ENCODE data around the gene LDLRAD4.
A peak's percentile ranks its signal among the peaks of the same experiment; 100 is the strongest.

LDLRAD4 gene

DNA sequence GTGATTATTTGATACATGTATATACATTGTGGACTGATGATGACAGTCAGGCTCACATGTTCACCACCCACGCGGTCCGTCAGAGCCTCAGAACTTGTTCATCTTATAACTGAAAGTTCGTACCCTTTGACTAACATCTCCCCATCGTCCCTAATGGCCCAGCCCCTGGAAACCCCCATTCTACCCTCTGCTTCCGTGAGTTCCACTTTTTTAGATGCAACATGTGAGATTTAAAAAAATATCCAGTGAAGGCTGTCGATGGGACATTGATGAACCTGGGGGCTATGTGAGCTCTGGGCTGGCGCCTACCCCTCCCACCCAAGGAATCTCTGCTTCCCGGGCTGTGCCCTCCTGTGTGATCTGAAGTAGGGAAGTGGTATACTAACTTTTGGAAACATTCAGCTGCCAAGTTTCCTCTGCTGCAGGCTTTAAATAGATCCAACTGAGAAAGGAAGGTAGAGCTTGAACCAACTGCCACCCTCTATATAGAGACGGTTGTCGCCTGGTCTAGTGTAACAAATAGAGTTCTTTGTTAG lies 344.0 kb downstream of the LDLRAD4 start:
- no peak for DNase-seq
- H3K27me3 ChIP-seq, result no peaks in the 10 kb centered on the region
- no peaks in the 10 kb centered on the region for H3K9me3 ChIP-seq
- H3K4me1 ChIP-seq, result peaks cover 0 to 44% (median 25%) of the 10 kb centered on the region in 4 donors
- no peaks in the 10 kb centered on the region for H3K36me3 ChIP-seq
- H3K4me3 ChIP-seq, result no peak overlapping the region
- intact Hi-C loops (cut with DNase I; ENCODE audit: low total_unique reads), result no loop called here
- no peak overlapping the region for H3K27ac ChIP-seq
- TF ChIP-seq, protein P1, sequence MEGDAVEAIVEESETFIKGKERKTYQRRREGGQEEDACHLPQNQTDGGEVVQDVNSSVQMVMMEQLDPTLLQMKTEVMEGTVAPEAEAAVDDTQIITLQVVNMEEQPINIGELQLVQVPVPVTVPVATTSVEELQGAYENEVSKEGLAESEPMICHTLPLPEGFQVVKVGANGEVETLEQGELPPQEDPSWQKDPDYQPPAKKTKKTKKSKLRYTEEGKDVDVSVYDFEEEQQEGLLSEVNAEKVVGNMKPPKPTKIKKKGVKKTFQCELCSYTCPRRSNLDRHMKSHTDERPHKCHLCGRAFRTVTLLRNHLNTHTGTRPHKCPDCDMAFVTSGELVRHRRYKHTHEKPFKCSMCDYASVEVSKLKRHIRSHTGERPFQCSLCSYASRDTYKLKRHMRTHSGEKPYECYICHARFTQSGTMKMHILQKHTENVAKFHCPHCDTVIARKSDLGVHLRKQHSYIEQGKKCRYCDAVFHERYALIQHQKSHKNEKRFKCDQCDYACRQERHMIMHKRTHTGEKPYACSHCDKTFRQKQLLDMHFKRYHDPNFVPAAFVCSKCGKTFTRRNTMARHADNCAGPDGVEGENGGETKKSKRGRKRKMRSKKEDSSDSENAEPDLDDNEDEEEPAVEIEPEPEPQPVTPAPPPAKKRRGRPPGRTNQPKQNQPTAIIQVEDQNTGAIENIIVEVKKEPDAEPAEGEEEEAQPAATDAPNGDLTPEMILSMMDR (IDR thresholded peaks at IDR 0.05), result no peak

DNA sequence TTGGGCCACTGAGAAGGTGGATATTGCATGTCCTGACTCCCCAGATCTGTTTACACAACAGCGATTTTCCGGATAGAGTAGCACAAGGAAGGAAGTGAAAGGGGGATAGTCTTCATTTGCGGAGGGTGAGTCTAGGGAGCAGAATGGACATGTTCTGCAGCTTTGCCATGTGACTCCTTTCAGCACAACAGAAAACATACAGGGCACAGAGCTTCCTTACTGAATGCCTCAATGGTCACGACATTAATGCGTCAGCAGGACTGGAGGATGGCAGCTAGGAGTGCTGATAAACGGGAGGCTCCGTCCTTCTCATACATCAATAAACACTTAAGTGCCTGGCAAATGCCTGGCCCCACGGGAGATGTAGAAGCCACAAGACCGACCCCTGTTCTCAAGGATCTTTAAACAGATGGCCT lies 344.8 kb downstream of the LDLRAD4 start:
- Histone ChIP-seq H3K27ac (no peak overlapping the region), H3K27me3 (no peaks in the 10 kb centered on the region), H3K4me1 (peaks cover 0 to 35% (median 19%) of the 10 kb centered on the region in 4 donors), H3K4me3 (no peak overlapping the region), H3K36me3 (no peaks in the 10 kb centered on the region), H3K9me3 (no peaks in the 10 kb centered on the region)
- TF ChIP-seq, protein P1 (IDR thresholded peaks at IDR 0.05), result no peak
- DNase-seq, result peak; percentile 66 to 68
- intact Hi-C loops (cut with DNase I; ENCODE audit: low total_unique reads), result no loop called here

DNA sequence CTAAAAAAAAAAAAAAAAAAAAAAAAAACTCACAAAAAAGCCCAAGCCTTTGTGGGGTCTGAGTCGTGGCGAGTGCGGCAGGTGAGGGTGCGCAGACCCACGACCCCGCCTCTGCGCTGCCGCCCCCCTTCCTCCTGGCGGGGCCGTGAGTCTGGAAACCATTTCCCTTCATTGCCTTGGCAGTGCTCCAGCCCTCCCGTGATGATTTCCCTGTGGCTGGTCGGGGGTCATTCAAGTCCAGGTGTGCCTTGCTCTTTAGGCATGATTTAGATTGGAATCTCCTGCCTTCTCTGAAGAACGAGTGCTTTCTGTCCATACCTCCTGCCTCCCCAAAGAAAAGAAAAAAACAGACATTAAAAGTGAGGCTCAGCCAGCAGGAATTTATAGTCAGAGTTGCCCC lies 346.0 kb downstream of the LDLRAD4 start:
- Histone ChIP-seq H3K4me1 (peaks cover 0 to 35% (median 19%) of the 10 kb centered on the region in 4 donors), H3K36me3 (no peaks in the 10 kb centered on the region), H3K4me3 (no peak overlapping the region), H3K9me3 (no peaks in the 10 kb centered on the region), H3K27me3 (no peaks in the 10 kb centered on the region), H3K27ac (no peak overlapping the region)
- TF ChIP-seq, protein P1 (IDR thresholded peaks at IDR 0.05), result no peak
- peak; percentile 51 to 70 for DNase-seq
- intact Hi-C loops (cut with DNase I; ENCODE audit: low total_unique reads), result no loop called here

DNA sequence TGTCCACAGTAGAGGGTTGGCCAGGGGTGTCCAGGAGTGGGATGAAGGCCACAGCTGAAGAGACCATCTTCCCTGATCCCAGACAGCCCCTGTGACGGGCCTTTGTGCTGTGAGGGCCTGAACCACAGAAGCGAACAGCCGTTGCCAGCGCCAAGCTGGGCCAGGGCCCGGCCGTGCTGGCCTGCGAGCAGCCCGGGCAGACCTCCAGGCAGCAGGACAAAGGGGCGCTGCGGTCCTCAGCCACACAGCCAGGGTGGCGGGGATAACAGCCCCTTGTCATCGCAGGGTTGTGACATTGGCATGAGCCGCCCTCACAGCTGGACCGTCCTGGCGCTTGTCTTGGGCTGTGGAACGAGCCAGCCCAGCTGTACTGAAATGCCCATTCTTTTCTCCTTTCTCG lies 346.7 kb downstream of the LDLRAD4 start:
- Histone ChIP-seq H3K9me3 (no peaks in the 10 kb centered on the region), H3K27me3 (no peaks in the 10 kb centered on the region), H3K36me3 (no peaks in the 10 kb centered on the region), H3K27ac (no peak overlapping the region), H3K4me3 (no peak overlapping the region), H3K4me1 (peaks cover 0 to 35% (median 19%) of the 10 kb centered on the region in 4 donors)
- intact Hi-C loops (cut with DNase I; ENCODE audit: low total_unique reads), result no loop called here
- DNase-seq, result peak in 1 of 2 donors; percentile 70
- TF ChIP-seq, protein P1 (IDR thresholded peaks at IDR 0.05), result no peak

DNA sequence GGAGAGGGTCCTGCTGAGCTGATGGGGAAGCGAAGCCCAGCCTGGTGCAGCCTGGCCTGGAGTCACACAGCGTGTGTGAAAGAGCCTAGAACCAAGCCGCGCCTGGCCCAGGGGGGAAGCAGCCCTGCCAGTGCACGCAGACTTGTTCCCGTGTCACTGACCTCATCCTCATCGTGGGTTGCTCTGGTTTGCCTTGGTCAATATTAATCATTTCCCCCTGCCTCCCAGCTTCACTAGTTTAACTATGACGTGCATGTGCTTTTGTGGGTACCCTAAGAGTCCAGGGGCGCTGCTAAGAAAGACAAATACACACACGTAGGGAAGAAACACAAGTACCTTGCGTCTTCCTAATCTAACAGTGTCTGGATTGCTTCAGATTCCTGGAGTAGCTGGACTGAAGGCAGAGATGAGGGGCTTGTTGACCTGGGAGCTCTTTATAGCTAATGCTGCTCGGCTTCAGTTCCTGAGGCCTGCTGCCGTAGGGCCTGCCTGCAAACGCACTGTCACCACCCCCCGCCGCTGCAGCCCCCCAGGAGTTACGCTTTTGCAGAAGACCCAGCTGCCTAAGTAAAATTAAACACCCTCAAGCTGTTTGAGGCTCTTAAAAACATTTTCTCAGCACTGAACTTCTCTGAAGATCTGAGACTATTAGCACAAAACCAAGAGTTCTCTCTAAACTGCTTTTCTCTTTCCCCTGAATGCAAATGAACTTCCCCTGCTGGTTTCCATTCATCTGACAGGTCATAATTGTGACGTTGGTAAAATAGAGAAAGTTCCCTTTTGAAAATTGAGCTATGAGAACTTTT lies 348.6 kb downstream of the LDLRAD4 start:
- Histone ChIP-seq H3K4me3 (no peak overlapping the region), H3K27me3 (no peaks in the 10 kb centered on the region), H3K9me3 (no peaks in the 10 kb centered on the region), H3K4me1 (peaks cover 0 to 35% (median 19%) of the 10 kb centered on the region in 4 donors), H3K36me3 (no peaks in the 10 kb centered on the region), H3K27ac (peak overlapping the region; percentile 21 to 29)
- TF ChIP-seq, protein P1 (IDR thresholded peaks at IDR 0.05), result no peak
- DNase-seq, result peak; percentile 60 to 81
- intact Hi-C loops (cut with DNase I; ENCODE audit: low total_unique reads), result no loop called here

Measured in tibial artery (tissue), 4 donors.